Thyroid gland (tissue), 4 donors: ENCODE results near the gene PLTP.

Source experiments
- CTCF ChIP-seq, 6 experiments: fragments of 200-600 bp in 3 of 6; fragments of 450-650 bp in 3 of 6; sonication (generic) in 3 of 6; IDR thresholded peaks; one replicate each; pipeline ENCODE4 v1.5.1; 2016 to 2019; ENCODE audit warnings: antibody characterized with exemption in 6 of 6, mild to moderate bottlenecking in 2 of 6, inconsistent platforms in 1 of 6, moderate library complexity in 1 of 6
- POLR2A ChIP-seq, 2 donors: fragments of 450-650 bp; IDR thresholded peaks; one replicate each; pipeline ENCODE4 v1.6.1; 2017; ENCODE audit warnings: antibody characterized with exemption in 2 of 2, mild to moderate bottlenecking in 2 of 2, moderate library complexity in 1 of 2

- no peak for TF ChIP-seq CTCF (IDR thresholded peaks at IDR 0.05)
- TF ChIP-seq POLR2A (IDR thresholded peaks at IDR 0.05): no peak
These were observed 7.8 kb upstream of the PLTP start for GRCh38 chr20:45919542-45920399.
